K562 (cell line): ENCODE measurements around the gene SLC11A1. TPM values are rescaled to one million over a fixed set of nuclear protein-coding genes. Genes with fewer than 3 reads are reported as not detected.

ENCODE experiments used
- polyA plus RNA-seq, 8 experiments: library from polyadenylated mRNA; depleted of rRNA in 4 of 8; stranded (reverse) in 5 of 8; unstranded in 3 of 8; fragments of >200 nt; fragmentation: Nextera tagmentation in 2 of 8; fragmentation: Illumina TruSeq in 1 of 8; extraction: Ambion mirVana in 2 of 8; extraction: Trizol in 1 of 8; gene quantifications; 2 replicates each; pipeline versions ENCODE4 v1.2.1 to v1.2.3, GENCODE V29; 2011 to 2014; ENCODE audit warnings: inconsistent platforms in 1 of 8, missing spikeins in 1 of 8
- total RNA-seq, 7 experiments: library from RNA; depleted of rRNA in 6 of 7; stranded (reverse); fragments of >200 nt in 6 of 7; fragmentation: Illumina TruSeq in 2 of 7; extraction: Trizol in 2 of 7; gene quantifications; 2 replicates each; pipeline versions ENCODE4 v1.2.1 to v1.2.3, GENCODE V29; 2011 to 2021; ENCODE audit warnings: low replicate concordance in 1 of 7
- TF ChIP-seq, protein P1 (sequence below), 2 experiments: fragments of 450-650 bp; formaldehyde crosslinking in 1 of 2; IDR thresholded peaks; 2 replicates each; pipeline versions ENCODE4 v1.4.0 to v1.6.1; 2014 to 2020; ENCODE audit warnings: mild to moderate bottlenecking in 2 of 2, borderline replicate concordance in 1 of 2, low read depth in 1 of 2
- TF ChIP-seq, protein P2 (sequence below), 2 experiments: fragments of 450-650 bp in 1 of 2; sonication (generic) in 1 of 2; formaldehyde crosslinking in 1 of 2; IDR thresholded peaks in 1 of 2; conservative IDR thresholded peaks in 1 of 2; 2 replicates each; pipeline versions ENCODE4 v1.6.1 to v1.8.1; 2016 to 2023; ENCODE audit warnings: mild to moderate bottlenecking in 2 of 2, moderate library complexity in 2 of 2, inconsistent platforms in 1 of 2, missing genetic modification reagents in 1 of 2
- TF ChIP-seq, protein P3 (sequence below), 2 experiments: IDR thresholded peaks in 1 of 2; conservative IDR thresholded peaks in 1 of 2; 2 replicates each; pipeline ENCODE4 v1.6.1; 2016; ENCODE audit warnings: low read depth in 2 of 2, mild to moderate bottlenecking in 1 of 2, missing compliant biosample characterization in 1 of 2, missing genetic modification characterization in 1 of 2, moderate library complexity in 1 of 2
- TF ChIP-seq, protein P4 (sequence below): IDR thresholded peaks from 2 replicates; pipeline ENCODE4 v1.6.1; 2016; ENCODE audit warnings: missing genetic modification characterization, missing compliant biosample characterization
- TF ChIP-seq, protein P5 (sequence below): fragments of 250-450 bp; sonication (Bioruptor Pico); IDR thresholded peaks from 2 replicates; pipeline ENCODE4 v1.5.0; 2021; ENCODE audit warnings: mild to moderate bottlenecking, moderate library complexity

SLC11A1 gene
- total and polyA plus RNA-seq, 9 of the 15 experiments (the other 6 are each of a cell fraction or from before 2014, with no cell fraction given): 0.35 to 1.6 (median 0.65) TPM

DNA sequence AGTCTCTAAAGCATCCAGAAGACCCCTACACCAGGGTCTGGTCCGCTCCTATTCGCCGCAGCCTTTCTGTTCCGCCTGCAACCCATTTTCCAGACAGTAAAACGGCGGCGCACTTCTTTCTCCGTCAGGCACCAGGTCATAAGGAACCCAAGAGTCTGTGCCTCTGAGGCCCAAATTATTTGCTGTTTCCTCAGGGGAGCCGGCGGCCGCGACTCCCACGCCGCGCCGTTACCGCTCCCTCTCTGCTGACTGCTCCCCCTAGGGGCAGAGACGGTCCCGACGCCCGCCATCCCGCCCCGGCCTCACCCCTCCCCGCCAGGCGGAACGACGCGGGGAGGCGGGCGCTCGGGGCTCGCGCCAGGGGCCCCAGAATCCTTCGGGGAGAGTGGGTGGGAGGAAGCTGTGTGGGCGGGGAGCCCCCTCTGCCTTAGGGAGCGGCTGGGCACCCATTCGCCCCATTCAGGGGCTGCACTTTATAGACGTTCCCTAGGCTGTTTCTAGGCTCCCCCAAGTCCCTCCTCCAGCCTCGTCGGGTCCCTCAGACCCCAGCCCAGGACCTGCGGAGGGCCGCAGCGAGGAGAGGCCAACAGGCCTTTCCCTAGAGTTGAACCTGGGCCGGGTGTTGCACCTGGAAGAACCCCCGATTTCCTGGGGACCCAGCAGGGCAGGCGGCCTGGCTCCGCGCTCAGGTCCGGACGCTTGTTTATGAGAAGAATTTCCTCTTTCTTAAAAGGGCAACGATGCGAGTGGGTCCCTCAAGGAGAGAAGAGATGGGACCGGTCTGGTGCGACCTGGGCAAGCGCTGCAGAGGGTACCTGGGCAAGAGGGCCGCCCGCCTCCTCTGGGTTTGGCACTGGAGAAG, 14.0 kb downstream of the SLC11A1 start (continued):
- TF ChIP-seq, protein P1, sequence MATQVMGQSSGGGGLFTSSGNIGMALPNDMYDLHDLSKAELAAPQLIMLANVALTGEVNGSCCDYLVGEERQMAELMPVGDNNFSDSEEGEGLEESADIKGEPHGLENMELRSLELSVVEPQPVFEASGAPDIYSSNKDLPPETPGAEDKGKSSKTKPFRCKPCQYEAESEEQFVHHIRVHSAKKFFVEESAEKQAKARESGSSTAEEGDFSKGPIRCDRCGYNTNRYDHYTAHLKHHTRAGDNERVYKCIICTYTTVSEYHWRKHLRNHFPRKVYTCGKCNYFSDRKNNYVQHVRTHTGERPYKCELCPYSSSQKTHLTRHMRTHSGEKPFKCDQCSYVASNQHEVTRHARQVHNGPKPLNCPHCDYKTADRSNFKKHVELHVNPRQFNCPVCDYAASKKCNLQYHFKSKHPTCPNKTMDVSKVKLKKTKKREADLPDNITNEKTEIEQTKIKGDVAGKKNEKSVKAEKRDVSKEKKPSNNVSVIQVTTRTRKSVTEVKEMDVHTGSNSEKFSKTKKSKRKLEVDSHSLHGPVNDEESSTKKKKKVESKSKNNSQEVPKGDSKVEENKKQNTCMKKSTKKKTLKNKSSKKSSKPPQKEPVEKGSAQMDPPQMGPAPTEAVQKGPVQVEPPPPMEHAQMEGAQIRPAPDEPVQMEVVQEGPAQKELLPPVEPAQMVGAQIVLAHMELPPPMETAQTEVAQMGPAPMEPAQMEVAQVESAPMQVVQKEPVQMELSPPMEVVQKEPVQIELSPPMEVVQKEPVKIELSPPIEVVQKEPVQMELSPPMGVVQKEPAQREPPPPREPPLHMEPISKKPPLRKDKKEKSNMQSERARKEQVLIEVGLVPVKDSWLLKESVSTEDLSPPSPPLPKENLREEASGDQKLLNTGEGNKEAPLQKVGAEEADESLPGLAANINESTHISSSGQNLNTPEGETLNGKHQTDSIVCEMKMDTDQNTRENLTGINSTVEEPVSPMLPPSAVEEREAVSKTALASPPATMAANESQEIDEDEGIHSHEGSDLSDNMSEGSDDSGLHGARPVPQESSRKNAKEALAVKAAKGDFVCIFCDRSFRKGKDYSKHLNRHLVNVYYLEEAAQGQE (IDR thresholded peaks at IDR 0.05; ENCODE audit: borderline replicate concordance): peak; percentile 76
- TF ChIP-seq, protein P1 (CRISPR knock-in tag; IDR thresholded peaks at IDR 0.05; ENCODE audit: low read depth): no peak
- TF ChIP-seq, protein P2, sequence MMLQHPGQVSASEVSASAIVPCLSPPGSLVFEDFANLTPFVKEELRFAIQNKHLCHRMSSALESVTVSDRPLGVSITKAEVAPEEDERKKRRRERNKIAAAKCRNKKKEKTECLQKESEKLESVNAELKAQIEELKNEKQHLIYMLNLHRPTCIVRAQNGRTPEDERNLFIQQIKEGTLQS (IDR thresholded peaks at IDR 0.05): no peak
- TF ChIP-seq, protein P2 (CRISPR knock-in tag; conservative IDR thresholded peaks at IDR 0.05): peak; percentile 76; the same call in 1 of the 2 replicates
- TF ChIP-seq, protein P3, sequence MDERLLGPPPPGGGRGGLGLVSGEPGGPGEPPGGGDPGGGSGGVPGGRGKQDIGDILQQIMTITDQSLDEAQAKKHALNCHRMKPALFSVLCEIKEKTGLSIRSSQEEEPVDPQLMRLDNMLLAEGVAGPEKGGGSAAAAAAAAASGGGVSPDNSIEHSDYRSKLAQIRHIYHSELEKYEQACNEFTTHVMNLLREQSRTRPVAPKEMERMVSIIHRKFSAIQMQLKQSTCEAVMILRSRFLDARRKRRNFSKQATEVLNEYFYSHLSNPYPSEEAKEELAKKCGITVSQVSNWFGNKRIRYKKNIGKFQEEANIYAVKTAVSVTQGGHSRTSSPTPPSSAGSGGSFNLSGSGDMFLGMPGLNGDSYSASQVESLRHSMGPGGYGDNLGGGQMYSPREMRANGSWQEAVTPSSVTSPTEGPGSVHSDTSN (CRISPR knock-in tag; IDR thresholded peaks at IDR 0.05; ENCODE audit: low read depth): no peak
- TF ChIP-seq, protein P3 (tag; conservative IDR thresholded peaks at IDR 0.05; ENCODE audit: low read depth): no peak
- TF ChIP-seq, protein P4, sequence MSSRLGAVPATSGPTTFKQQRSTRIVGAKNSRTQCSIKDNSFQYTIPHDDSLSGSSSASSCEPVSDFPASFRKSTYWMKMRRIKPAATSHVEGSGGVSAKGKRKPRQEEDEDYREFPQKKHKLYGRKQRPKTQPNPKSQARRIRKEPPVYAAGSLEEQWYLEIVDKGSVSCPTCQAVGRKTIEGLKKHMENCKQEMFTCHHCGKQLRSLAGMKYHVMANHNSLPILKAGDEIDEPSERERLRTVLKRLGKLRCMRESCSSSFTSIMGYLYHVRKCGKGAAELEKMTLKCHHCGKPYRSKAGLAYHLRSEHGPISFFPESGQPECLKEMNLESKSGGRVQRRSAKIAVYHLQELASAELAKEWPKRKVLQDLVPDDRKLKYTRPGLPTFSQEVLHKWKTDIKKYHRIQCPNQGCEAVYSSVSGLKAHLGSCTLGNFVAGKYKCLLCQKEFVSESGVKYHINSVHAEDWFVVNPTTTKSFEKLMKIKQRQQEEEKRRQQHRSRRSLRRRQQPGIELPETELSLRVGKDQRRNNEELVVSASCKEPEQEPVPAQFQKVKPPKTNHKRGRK: no peak
- TF ChIP-seq, protein P5, sequence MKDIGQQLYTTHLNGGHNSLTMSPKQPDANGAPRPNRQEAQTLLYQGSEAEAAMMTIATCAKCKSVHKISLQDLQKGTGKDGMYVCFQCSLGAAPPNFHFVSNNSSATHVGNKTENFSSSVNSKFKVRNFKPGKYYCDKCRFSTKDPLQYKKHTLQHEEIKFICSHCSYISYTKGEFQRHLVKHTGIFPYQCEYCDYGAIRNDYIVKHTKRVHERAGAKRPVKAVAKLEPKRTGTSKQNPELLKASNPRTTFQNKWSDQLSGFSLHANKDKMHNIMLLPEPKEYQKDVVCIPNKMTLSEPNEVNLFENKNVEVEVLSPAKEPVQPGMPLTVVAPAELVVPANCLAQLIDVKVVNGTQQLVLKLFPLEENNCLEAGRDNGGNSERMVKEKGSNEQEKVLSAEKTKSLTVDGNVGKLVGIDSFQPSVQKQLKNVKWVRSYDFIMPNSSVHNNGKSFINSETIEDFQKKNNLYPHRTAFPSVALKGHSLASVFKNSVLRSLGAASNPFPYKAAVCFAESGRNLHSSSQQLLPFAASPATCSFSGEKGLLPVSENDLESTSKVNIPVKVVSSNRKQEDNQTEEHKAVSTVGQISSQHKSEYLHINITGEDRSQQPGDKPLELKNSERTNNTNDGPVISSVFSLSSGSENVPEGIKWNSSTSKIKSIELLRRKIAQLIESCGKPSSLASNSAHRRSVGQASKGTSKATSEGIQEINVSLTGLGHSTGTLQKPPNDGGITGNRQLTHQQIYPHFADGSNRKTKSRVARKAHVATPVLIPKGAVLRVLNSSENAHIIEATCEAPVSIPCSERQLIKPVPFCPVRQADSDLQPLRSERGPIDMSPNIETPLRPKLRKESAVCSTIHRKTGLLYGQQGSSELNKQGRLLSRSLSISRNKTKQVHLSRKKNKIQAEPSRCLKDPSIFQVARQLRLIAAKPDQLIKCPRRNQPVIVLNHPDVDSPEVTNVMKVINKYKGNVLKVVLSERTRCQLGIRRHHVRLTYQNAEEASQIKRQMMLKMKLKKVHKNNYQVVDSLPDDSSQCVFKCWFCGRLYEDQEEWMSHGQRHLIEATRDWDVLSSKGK (CRISPR knock-in tag): no peak
